Stimulated activated CD8-positive, alpha-beta memory T cell treated with anti-CD3 and anti-CD28 coated beads, Interleukin-12 subunit alpha, Interleukin-12 subunit beta, amount 100 ng/mL, for 24 hours (primary cell): ENCODE data around the gene HIVEP3.

ENCODE experiments used
- DNase-seq: peaks from one replicate; pipeline ENCODE4 v3.0.0-alpha.2; 2020; ENCODE audit errors: extremely low read depth

HIVEP3 gene

GRCh38 chr1:41762251-41762650, 156.5 kb downstream of the HIVEP3 start:
- DNase-seq, result no peak

DNA sequence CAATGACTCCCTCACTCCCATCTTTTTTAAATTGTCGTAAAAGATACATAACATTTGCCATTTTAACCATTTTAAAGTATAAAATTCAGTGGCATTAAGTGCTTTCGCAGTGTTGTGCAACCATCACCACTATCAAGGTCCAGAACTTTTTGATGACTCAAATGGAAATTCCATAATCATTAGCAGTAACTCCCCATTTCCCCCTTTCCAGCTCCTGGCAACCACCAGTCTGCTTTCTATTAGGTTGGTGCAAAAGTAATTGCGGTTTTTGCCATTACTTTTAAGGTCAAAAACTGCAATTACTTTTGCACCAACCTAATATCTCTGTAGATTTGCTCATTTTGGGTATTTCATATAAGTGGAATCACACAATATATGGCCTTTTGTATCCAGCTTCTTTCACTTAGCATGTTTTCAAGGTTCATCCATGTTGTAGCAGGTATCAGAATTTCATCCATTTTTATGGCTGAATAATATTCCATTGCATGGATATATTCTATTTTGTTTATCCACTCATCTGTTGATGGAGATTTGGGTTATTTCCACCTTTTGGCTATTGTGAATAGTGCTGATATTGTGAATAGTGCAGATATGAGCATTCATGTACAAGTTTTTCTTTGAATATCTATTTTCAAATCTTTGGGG, 159.7 kb downstream of the HIVEP3 start:
- DNase-seq, result no peak

DNA sequence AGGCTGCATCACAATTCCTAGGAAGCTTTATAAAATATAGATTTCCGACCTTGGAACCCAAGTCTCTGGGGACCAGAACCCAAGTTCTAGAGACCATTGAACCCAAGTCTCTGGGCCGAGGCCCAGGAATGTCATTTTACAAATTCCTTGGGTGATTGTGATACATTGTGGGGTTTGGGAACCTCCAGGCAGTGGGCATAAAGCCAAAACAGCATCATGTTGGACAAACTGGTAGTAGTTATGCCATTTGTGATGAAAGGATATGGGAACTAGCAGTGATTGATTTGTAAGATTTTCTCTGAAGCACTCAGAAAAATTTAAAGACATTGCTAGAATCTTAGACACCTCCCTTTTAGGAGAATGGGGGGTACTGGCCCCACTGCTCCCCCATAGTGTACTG, 160.2 kb downstream of the HIVEP3 start:
- no peak for DNase-seq

GRCh38 chr1:41754540-41754939, 164.2 kb downstream of the HIVEP3 start:
- no peak for DNase-seq

DNA sequence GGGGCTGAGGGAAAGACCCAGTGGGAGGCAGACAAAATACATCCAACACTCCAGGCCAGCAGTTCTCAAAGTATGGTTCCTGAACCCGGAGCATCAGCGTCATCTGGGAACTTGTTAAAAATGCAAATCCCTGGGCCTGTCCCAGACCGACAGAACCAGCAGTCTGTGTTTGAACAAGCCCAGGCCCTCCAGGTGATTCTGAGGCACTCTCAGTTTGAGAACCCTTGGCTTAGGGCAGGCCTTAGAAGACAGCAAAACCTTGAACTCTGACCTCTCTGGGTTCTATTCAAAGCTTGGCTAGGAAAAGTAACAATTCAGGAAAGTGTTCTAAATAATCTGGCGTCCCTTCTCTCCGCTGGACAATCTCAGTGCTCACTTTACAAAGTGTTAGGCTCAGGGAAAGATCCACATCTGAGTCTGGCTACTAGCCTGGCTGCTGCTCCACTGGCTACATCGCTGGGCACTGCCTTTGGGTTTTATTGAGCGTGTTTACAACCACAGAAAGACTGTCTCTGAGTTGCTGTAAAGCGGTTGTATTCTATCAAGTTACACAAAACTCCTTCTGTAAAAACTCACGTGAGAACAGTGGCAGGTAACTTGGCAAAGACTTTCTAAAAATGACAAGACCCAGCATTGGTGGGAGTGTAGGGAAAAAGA, 166.1 kb downstream of the HIVEP3 start:
- no peak for DNase-seq

GRCh38 chr1:41751804-41752513, 166.8 kb downstream of the HIVEP3 start:
- DNase-seq, result no peak

DNA sequence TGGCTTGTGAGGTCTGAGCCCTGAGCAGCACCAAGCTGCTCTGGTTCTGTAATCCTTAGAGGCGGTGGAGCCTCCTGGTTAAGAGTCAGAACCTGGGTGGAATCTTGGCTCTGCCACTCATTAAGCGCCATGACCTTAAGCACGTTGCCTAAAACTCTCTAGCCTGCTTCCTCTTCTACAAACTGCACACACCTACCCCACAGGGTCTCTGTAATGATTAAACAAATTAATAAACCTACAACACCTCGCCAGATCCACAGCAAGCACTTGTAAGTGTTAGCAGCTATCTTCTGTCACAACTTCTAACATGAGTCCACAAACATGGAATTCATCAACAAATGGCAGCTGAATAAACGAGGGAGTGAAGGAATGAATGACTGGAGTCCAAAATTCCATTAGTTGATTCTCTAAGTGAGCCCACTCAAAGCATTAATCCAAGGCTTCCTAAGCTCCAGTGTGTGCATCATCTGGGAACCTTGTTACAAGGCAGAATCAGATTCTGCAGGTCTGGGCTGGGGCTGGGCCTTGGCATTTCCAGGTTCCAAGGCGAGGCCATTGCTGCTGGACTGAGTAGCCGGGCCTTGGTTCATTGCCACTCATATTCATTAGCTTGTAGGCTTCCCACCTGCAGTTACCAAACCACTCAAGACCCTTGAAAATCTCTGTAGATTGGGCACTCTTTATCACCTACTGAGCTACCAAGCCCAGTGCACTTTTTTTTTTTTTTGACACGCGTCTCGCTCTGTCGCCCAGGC, 168.6 kb downstream of the HIVEP3 start:
- no peak for DNase-seq

GRCh38 chr1:41745022-41745421, 173.7 kb downstream of the HIVEP3 start:
- no peak for DNase-seq

- DNase-seq, result no peak
These were observed 175.4 kb downstream of the HIVEP3 start for GRCh38 chr1:41743366-41743765.

DNA sequence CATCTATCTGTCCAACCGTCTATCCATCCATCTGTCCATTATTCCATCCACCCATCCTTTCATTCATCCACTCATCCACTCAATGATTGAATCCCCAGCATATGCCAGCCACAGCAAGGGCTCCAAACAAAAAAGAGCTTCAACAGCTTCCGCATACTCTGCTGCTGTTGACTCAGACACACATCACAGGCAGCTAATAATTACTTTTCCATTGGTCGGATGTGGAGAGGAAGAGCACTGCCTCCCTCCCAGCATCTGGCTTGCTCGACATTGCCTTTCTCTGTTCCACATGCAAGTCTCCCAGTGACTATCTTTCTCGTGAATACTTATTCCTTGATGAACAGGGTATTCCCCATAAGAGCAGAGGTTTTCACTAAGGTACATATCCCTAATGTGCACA, 176.5 kb downstream of the HIVEP3 start:
- no peak for DNase-seq

GRCh38 chr1:41741244-41741643, 177.5 kb downstream of the HIVEP3 start:
- DNase-seq, result no peak

GRCh38 chr1:41740630-41741239, 178.0 kb downstream of the HIVEP3 start:
- no peak for DNase-seq

- no peak for DNase-seq
These were observed 178.7 kb downstream of the HIVEP3 start for GRCh38 chr1:41740058-41740457.

- peak; percentile 78 for DNase-seq
These were observed 179.4 kb downstream of the HIVEP3 start for GRCh38 chr1:41739061-41739955.

DNA sequence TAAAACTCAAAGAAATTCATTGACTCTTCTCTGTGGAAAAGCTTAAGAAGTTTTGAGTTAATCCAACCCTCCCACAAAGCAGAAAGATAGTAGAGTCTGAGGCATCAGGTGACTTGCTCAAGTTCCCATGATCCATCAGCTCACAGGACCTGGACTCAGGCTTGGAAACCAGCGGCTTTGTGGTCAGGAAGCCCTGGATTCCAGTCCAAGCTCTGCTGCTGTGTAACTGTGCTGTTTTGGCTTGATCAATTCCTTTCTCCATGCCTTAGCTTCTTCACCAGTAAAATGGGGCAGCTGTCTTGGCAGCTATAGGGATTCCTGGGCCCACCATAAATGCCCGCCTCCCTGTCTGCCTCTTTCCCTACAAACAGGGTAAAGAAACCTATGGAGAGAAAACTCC, 180.2 kb downstream of the HIVEP3 start:
- DNase-seq, result no peak

- no peak for DNase-seq
These were observed 180.7 kb downstream of the HIVEP3 start for GRCh38 chr1:41738006-41738405.

- no peak for DNase-seq
These were observed 183.0 kb downstream of the HIVEP3 start for GRCh38 chr1:41735631-41736260.

DNA sequence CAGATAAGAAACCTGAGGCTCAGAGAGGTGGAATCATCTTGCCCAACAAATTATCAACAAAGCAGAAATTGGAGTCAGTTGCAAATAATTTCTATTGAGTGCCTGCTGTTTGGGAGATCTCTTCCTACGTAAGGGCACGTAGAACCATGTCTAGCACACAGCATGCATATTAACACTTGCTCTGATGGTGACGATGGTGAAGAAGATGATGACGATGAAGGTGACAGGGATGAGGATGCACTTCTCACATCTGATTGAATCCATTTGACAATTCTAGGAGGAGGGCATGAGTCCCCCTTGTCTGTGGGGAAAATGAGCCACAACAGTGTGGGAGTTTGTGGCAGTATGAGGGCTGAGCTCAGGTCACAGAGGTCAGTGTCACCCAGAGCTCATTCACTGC, 183.6 kb downstream of the HIVEP3 start:
- DNase-seq, result no peak

DNA sequence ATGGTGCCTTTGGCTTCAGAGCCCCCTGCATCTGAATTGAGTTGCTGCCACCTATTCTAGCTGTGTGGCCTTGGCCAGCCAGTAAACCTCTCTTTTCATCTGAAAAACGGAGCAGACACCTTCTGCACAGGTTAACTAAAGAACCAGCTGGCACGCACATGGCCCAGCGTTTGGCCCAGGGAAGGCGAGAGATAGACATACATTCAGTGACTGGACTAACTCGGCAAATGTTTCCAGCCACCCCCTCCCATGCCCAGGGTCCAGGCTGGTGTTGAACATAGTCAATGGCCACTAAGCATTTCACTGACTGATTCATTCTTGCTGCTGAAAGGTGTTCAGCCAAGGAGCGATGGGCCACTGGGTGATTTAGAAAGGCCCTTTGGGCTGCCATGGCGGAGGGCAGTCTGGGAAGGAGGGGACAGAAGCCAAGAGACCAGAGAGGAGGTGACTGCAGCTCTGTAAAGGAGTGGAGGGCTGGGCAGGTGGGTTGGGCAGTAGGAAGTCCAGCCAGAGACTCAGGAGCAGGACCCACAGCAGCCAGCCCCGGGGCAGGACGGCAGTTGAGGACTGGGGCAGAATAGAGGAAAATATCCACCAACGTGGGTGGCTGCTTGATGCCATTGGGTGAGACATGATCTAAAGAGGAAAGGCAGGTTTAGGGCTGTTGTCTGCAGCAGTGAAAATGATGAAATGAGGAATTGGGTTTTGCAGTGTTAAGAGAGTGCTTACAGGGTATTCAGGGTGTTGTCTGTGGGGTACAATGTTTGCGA, 184.3 kb downstream of the HIVEP3 start:
- no peak for DNase-seq

GRCh38 chr1:41733725-41734124, 185.0 kb downstream of the HIVEP3 start:
- no peak for DNase-seq
